IMR-90 (cell line): ENCODE data around the gene ILF2. TPM values are rescaled to one million over a fixed set of nuclear protein-coding genes. Genes with fewer than 3 reads are reported as not detected.
A peak's percentile ranks its signal among the peaks of the same experiment; 100 is the strongest.

Source experiments
- ATAC-seq: fragments of 200-7000 bp; cut with Tn5 transposase; 2 replicates; pipeline ENCODE4 v1.9.1; 2020; ENCODE audit warnings: low read depth, mild to moderate bottlenecking, moderate library complexity
- BruUV-seq: library from RNA; stranded (reverse); fragments of 400-500 nt; replicated peaks from 2 replicates; lab custom pipeline; 2021; lab: Mats Ljungman, UMichigan
- CTCF ChIA-PET: fragments of 300-600 bp; formaldehyde crosslinking; extraction: SDS; loops from one replicate; lab custom pipeline; 2021; ENCODE audit warnings: antibody characterized with exemption; lab: Yijun Ruan, JAX
- POLR2A ChIA-PET: fragments of 300-600 bp; sonication (Branson Sonifier 250); formaldehyde crosslinking; loops from one replicate; lab custom pipeline; 2022; ENCODE audit warnings: antibody characterized with exemption; ENCODE audit not compliant: unreplicated experiment; lab: Charles Lee
- DNase-seq: peaks from one replicate; pipeline ENCODE4 v3.0.0; 2013
- H2AFZ ChIP-seq: replicated peaks from 2 replicates; pipeline ENCODE3; 2013; ENCODE audit warnings: low read length, mild to moderate bottlenecking; ENCODE audit not compliant: poor library complexity
- H2AK5ac ChIP-seq: 2 replicates; pipeline ENCODE4 v1.6.1; 2013; ENCODE audit warnings: low read depth, low read length, inconsistent platforms
- H2AK9ac ChIP-seq: replicated peaks from 2 replicates; pipeline ENCODE3; 2013; ENCODE audit warnings: mild to moderate bottlenecking, low read depth, low read length, moderate library complexity; ENCODE audit not compliant: poor library complexity
- H2BK120ac ChIP-seq: 2 replicates; pipeline ENCODE4 v1.6.1; 2013; ENCODE audit warnings: low read depth, low read length, inconsistent platforms
- H2BK15ac ChIP-seq: 3 replicates; pipeline ENCODE4 v1.6.1; 2013; ENCODE audit warnings: low read depth, low read length, inconsistent platforms
- H2BK20ac ChIP-seq: 2 replicates; pipeline ENCODE4 v1.6.1; 2013; ENCODE audit warnings: low read depth, mild to moderate bottlenecking, inconsistent platforms, low read length, moderate library complexity
- H2BK5ac ChIP-seq: 2 replicates; pipeline ENCODE4 v1.6.1; 2013; ENCODE audit warnings: mild to moderate bottlenecking, low read depth, low read length, inconsistent platforms; ENCODE audit not compliant: poor library complexity, severe bottlenecking
- H3K14ac ChIP-seq: replicated peaks from 2 replicates; pipeline ENCODE4 v1.6.1; 2013; ENCODE audit warnings: low read depth, low read length, inconsistent platforms
- H3K18ac ChIP-seq: 2 replicates; pipeline ENCODE4 v1.6.1; 2013; ENCODE audit warnings: low read depth, low read length, control low read depth
- H3K23ac ChIP-seq: 2 replicates; pipeline ENCODE4 v1.6.1; 2013; ENCODE audit warnings: low read depth, low read length, inconsistent platforms
- H3K27ac ChIP-seq: 2 replicates; pipeline ENCODE4 v1.5.1; 2013; ENCODE audit warnings: mild to moderate bottlenecking, control low read depth, low read length; ENCODE audit not compliant: insufficient read depth
- H3K27me3 ChIP-seq: 2 replicates; pipeline ENCODE4 v1.6.1; 2013; ENCODE audit warnings: low read length; ENCODE audit not compliant: control insufficient read depth, insufficient read depth
- H3K36me3 ChIP-seq: 2 replicates; pipeline ENCODE4 v1.6.1; 2013; ENCODE audit warnings: low read length, mixed read lengths; ENCODE audit not compliant: control insufficient read depth, insufficient read depth
- H3K4ac ChIP-seq: 2 replicates; pipeline ENCODE4 v1.6.1; 2013; ENCODE audit warnings: low read depth, low read length, inconsistent platforms
- H3K4me1 ChIP-seq: 2 replicates; pipeline ENCODE4 v1.6.1; 2013; ENCODE audit warnings: low read length, mixed read lengths; ENCODE audit not compliant: control insufficient read depth, insufficient read depth
- H3K4me2 ChIP-seq: 2 replicates; pipeline ENCODE4 v1.6.1; 2013; ENCODE audit warnings: low read depth, mild to moderate bottlenecking, control low read depth, low read length, moderate library complexity
- H3K4me3 ChIP-seq: 2 replicates; pipeline ENCODE4 v1.5.1; 2013; ENCODE audit warnings: low read depth, mild to moderate bottlenecking, control low read depth, low read length, moderate library complexity; ENCODE audit not compliant: insufficient read depth
- H3K56ac ChIP-seq: 2 replicates; pipeline ENCODE4 v1.6.1; 2013; ENCODE audit warnings: low read length, inconsistent platforms; ENCODE audit not compliant: insufficient read depth; ENCODE audit errors: extremely low read depth
- H3K79me1 ChIP-seq, 2 experiments: 2 replicates each; pipeline ENCODE4 v1.6.1; 2013; ENCODE audit warnings: low read length in 2 of 2, inconsistent platforms in 1 of 2, low read depth in 1 of 2
- H3K9ac ChIP-seq: 2 replicates; pipeline ENCODE4 v1.6.1; 2013; ENCODE audit warnings: low read depth, low read length, control low read depth
- H3K9me1 ChIP-seq: 2 replicates; pipeline ENCODE4 v1.6.1; 2013; ENCODE audit warnings: low read length, inconsistent platforms; ENCODE audit not compliant: insufficient read depth
- H3K9me3 ChIP-seq: 2 replicates; pipeline ENCODE4 v1.6.1; 2013; ENCODE audit warnings: low read length; ENCODE audit not compliant: control insufficient read depth, insufficient read depth
- H4K20me1 ChIP-seq: 2 replicates; pipeline ENCODE4 v1.6.1; 2013; ENCODE audit warnings: low read length, inconsistent platforms; ENCODE audit not compliant: insufficient read depth
- H4K5ac ChIP-seq: 2 replicates; pipeline ENCODE4 v1.6.1; 2013; ENCODE audit warnings: mild to moderate bottlenecking, low read depth, low read length, control low read depth
- H4K8ac ChIP-seq, 2 experiments: 2 replicates each; pipeline ENCODE4 v1.6.1; 2013; ENCODE audit warnings: low read depth in 2 of 2, low read length in 2 of 2, control low read depth in 1 of 2, inconsistent platforms in 1 of 2
- H4K91ac ChIP-seq: 2 replicates; pipeline ENCODE4 v1.6.1; 2013; ENCODE audit warnings: low read depth, low read length, inconsistent platforms; ENCODE audit not compliant: insufficient read depth
- FOS ChIP-seq: fragments of 150-350 bp; IDR thresholded peaks from 2 replicates; pipeline ENCODE4 v1.6.1; 2016; ENCODE audit warnings: low read depth, low read length
- MAZ ChIP-seq: IDR thresholded peaks from 2 replicates; pipeline ENCODE4 v1.6.1; 2012; ENCODE audit warnings: low read depth, mild to moderate bottlenecking, low read length, improper control_type of control experiment, moderate library complexity, borderline replicate concordance
- POLR2A ChIP-seq: IDR thresholded peaks from 2 replicates; pipeline ENCODE4 v1.6.1; 2012; ENCODE audit warnings: mild to moderate bottlenecking, low read depth, low read length
- RAD21 ChIP-seq: IDR thresholded peaks from 2 replicates; pipeline ENCODE4 v1.6.1; 2012; ENCODE audit warnings: low read length, improper control_type of control experiment
- RCOR1 ChIP-seq: IDR thresholded peaks from 2 replicates; pipeline ENCODE4 v1.6.1; 2012; ENCODE audit warnings: mild to moderate bottlenecking, low read length, improper control_type of control experiment; ENCODE audit not compliant: insufficient replicate concordance
- WGBS, 2 experiments: methylation state at CpG; one replicate each; pipeline versions ENCODE4 v1.1.5 to v1.1.7; 2013; ENCODE audit warnings: missing lambda C conversion rate in 2 of 2; ENCODE audit not compliant: insufficient read length in 1 of 2; ENCODE audit errors: extremely low coverage in 2 of 2; 5-methylcytosine and 5-hydroxymethylcytosine counted together
- dilution Hi-C: fragments of 300-500 bp; cut with HindIII; formaldehyde crosslinking; loops from one replicate; pipeline ENCODE4 v1.14.3; 2018; ENCODE audit warnings: low sequenced_read_pairs; ENCODE audit not compliant: unreplicated experiment
- in situ Hi-C: fragments of 300-500 bp; cut with MboI; formaldehyde crosslinking; loops from 3 replicates; pipeline ENCODE4 v1.14.3; 2019; ENCODE audit warnings: low sequenced_read_pairs, inconsistent platforms, mixed read lengths
- intact Hi-C: fragments of 100-400 bp; cut with micrococcal nuclease; formaldehyde crosslinking; loops from 2 replicates; pipeline ENCODE4 v1.10.0; 2022
- polyA plus RNA-seq, 3 experiments: library from polyadenylated mRNA; depleted of rRNA; stranded (reverse); fragments of >200 nt; gene quantifications; 2 replicates each; pipeline ENCODE4 v1.2.3, GENCODE V29; 2012; ENCODE audit warnings: low replicate concordance in 1 of 3
- total RNA-seq: library from RNA; depleted of rRNA; stranded (reverse); fragments of >200 nt; gene quantifications from 2 replicates; pipeline ENCODE4 v1.2.3, GENCODE V29; 2012
- TF ChIP-seq, protein P1 (sequence below): fragments of 150-350 bp; IDR thresholded peaks from 2 replicates; pipeline ENCODE4 v1.6.1; 2017; ENCODE audit warnings: mild to moderate bottlenecking, antibody characterized with exemption, low read length, low read depth

Gene ILF2
- total and polyA plus RNA-seq, 2 of the 4 experiments (the other 2 are of a cell fraction) = 273 to 504 TPM

DNA sequence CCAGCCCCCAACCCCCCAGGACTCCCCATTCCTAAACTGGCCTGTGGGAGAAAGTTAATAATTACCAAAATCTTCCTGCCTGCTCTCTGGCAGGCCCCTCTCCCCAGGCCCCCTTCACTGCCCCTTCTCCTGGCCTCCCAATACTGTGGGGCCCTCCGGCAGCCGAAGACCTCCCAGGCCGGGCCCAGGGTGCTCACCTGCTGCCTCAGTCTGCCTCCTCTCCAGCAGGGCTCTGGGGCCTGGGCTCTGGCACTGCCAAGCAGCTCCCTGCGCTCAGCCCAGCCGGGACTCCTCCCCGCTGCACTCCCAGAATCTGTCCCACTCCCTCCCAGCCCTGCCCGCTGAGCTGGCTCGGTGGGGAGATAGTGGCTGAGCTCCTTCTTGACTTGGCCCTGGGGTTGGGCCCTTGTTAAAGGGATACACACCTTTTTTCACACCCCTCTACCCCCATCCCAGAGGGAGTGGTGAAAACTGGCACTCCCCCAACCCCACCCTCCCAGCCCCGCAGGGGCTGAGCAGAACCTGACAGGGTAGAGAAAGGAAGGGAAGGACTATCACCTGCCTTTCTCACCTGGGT lies 58.0 kb downstream of the ILF2 start, which contains the start of gene S100A16:
Gene S100A16 (minus strand): TSS at position 383 of the 577 bp plus-strand sequence. CDS start 4,986 bp downstream, outside the sequence.
- DNase-seq (peak; percentile 61), ATAC-seq (peak; percentile 76)
- H3K27me3 ChIP-seq = no peaks in the 10 kb centered on the region
- H3K18ac ChIP-seq = peak within 1 kb of the TSS; percentile 69
- ChIA-PET POLR2A (interaction anchor here (0.5 to 1.5 kb wide), 3 partner anchors 14 to 170 kb away, joined by 3 to 10 read pairs (median 6); partner anchors contain the start of gene S100A13), CTCF (interaction anchor here (0.7 to 3.3 kb wide), 5 partner anchors 9 to 79 kb away, joined by 3 to 18 read pairs (median 4); partner anchors contain the start of genes S100A1 and S100A13)
- peak within 1 kb of the TSS; percentile 76 for H2BK120ac ChIP-seq
- H3K56ac ChIP-seq = peak within 1 kb of the TSS; percentile 75; the same call in 1 of the 2 replicates
- 0 out of 2 replicates have a peak, but pooled peaks have one; percentile 14 for TF ChIP-seq RAD21
- TF ChIP-seq FOS = no peak
- TF ChIP-seq, protein P1, sequence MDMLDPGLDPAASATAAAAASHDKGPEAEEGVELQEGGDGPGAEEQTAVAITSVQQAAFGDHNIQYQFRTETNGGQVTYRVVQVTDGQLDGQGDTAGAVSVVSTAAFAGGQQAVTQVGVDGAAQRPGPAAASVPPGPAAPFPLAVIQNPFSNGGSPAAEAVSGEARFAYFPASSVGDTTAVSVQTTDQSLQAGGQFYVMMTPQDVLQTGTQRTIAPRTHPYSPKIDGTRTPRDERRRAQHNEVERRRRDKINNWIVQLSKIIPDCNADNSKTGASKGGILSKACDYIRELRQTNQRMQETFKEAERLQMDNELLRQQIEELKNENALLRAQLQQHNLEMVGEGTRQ = no peak
- TF ChIP-seq POLR2A = peak; percentile 75
- TF ChIP-seq RCOR1 = no peak
- peak; percentile 67; the same call in 1 of the 2 replicates for TF ChIP-seq MAZ
- peak within 1 kb of the TSS; percentile 88 for H4K5ac ChIP-seq
- peaks cover 43% of the 10 kb centered on the region for H3K4me1 ChIP-seq
- no peaks in the 10 kb centered on the region for H3K9me3 ChIP-seq
- 0% methylated on average over 2 of the region's 9 CpGs; no CpG with 5 or more reads in 1 of the 2 experiments for WGBS, 2 experiments
- dilution Hi-C loops (no loop called here), intact Hi-C loops (loop anchor here (2.0 kb wide), 1 partner anchor 40 kb away; no protein-coding TSS in a partner anchor), in situ Hi-C loops (no loop called here)
- H3K4me2 ChIP-seq = peak within 1 kb of the TSS; percentile 94
- peak within 1 kb of the TSS; percentile 61; the same call in 2 of the 3 replicates for H2BK15ac ChIP-seq
- peak within 1 kb of the TSS; percentile 93 for H3K23ac ChIP-seq
- H2BK20ac ChIP-seq = peak within 1 kb of the TSS; percentile 63
- H2AK9ac ChIP-seq = peak within 1 kb of the TSS; percentile 99
- peaks cover 11% of the 10 kb centered on the region; the same call in 1 of the 2 replicates for H4K20me1 ChIP-seq
- peak within 1 kb of the TSS; percentile 99 for H3K9ac ChIP-seq
- peak within 1 kb of the TSS; percentile 79 to 82 for H4K8ac ChIP-seq
- peak within 1 kb of the TSS; percentile 75 for H2AFZ ChIP-seq
- peaks cover 14 to 48% of the 10 kb centered on the region in 2 experiments for H3K79me1 ChIP-seq
- peaks cover 16% of the 10 kb centered on the region for H3K9me1 ChIP-seq
- H2BK5ac ChIP-seq = peak within 1 kb of the TSS; percentile 90
- H3K14ac ChIP-seq = peak within 1 kb of the TSS; percentile 93
- peak within 1 kb of the TSS; percentile 92 for H2AK5ac ChIP-seq
- peak within 1 kb of the TSS; percentile 95 for H3K27ac ChIP-seq
- peaks cover 3% of the 10 kb centered on the region for H3K36me3 ChIP-seq
- peak within 1 kb of the TSS; percentile 88 for H4K91ac ChIP-seq
- peak within 1 kb of the TSS; percentile 90 for H3K4ac ChIP-seq
- H3K4me3 ChIP-seq = peak within 1 kb of the TSS; percentile 96
- no TSS peak for BruUV-seq
